ENCODE results near the gene MRPL36. TPM values are rescaled to one million over a fixed set of nuclear protein-coding genes. Genes with fewer than 3 reads are reported as not detected.

The MRPL36 gene
- total RNA-seq, 1 donor from 2014 or later, result 57.4 TPM

GRCh38 chr5:1760231-1760630 lies 39.4 kb downstream of the MRPL36 start:
- intact Hi-C loops (cut with micrococcal nuclease), result no loop called here
- no peak for DNase-seq
- Histone ChIP-seq H3K27me3 (ENCODE audit: low read depth) (peaks cover 50% of the 10 kb centered on the region), H3K4me3 (no peak overlapping the region), H3K9me3 (replicated peaks) (peaks cover 7% of the 10 kb centered on the region), H3K36me3 (no peaks in the 10 kb centered on the region), H3K27ac (replicated peaks) (no peak overlapping the region), H3K4me1 (no peaks in the 10 kb centered on the region)
- no peak for TF ChIP-seq CTCF (IDR thresholded peaks at IDR 0.05; ENCODE audit: borderline replicate concordance)

GRCh38 chr5:1759378-1759970 lies 40.2 kb downstream of the MRPL36 start:
- Histone ChIP-seq H3K4me3 (no peak overlapping the region), H3K9me3 (replicated peaks) (peaks cover 7% of the 10 kb centered on the region), H3K27me3 (ENCODE audit: low read depth) (peaks cover 48% of the 10 kb centered on the region), H3K27ac (replicated peaks) (no peak overlapping the region), H3K36me3 (no peaks in the 10 kb centered on the region), H3K4me1 (no peaks in the 10 kb centered on the region)
- intact Hi-C loops (cut with micrococcal nuclease), result no loop called here
- DNase-seq, result no peak
- TF ChIP-seq CTCF (IDR thresholded peaks at IDR 0.05; ENCODE audit: borderline replicate concordance), result no peak

GRCh38 chr5:1758574-1758973 lies 41.1 kb downstream of the MRPL36 start:
- Histone ChIP-seq H3K27me3 (ENCODE audit: low read depth) (peaks cover 48% of the 10 kb centered on the region), H3K4me1 (no peaks in the 10 kb centered on the region), H3K4me3 (no peak overlapping the region), H3K36me3 (no peaks in the 10 kb centered on the region), H3K27ac (replicated peaks) (no peak overlapping the region), H3K9me3 (replicated peaks) (peaks cover 7% of the 10 kb centered on the region)
- intact Hi-C loops (cut with micrococcal nuclease), result no loop called here
- DNase-seq, result no peak
- TF ChIP-seq CTCF (IDR thresholded peaks at IDR 0.05; ENCODE audit: borderline replicate concordance), result no peak

- intact Hi-C loops (cut with micrococcal nuclease), result no loop called here
- no peak for TF ChIP-seq CTCF (IDR thresholded peaks at IDR 0.05; ENCODE audit: borderline replicate concordance)
- no peaks in the 10 kb centered on the region for H3K4me1 ChIP-seq
- DNase-seq, result no peak
- peaks cover 43% of the 10 kb centered on the region for H3K27me3 ChIP-seq (ENCODE audit: low read depth)
- H3K9me3 ChIP-seq (replicated peaks), result peaks cover 7% of the 10 kb centered on the region
- no peaks in the 10 kb centered on the region for H3K36me3 ChIP-seq
- H3K27ac ChIP-seq (replicated peaks), result no peak overlapping the region
- no peak overlapping the region for H3K4me3 ChIP-seq
These were observed 42.1 kb downstream of the MRPL36 start for GRCh38 chr5:1757511-1757910.

- no peaks in the 10 kb centered on the region for H3K36me3 ChIP-seq
- DNase-seq, result no peak
- no peak for TF ChIP-seq CTCF (IDR thresholded peaks at IDR 0.05; ENCODE audit: borderline replicate concordance)
- no peak overlapping the region for H3K4me3 ChIP-seq
- intact Hi-C loops (cut with micrococcal nuclease), result no loop called here
- peaks cover 45% of the 10 kb centered on the region for H3K27me3 ChIP-seq (ENCODE audit: low read depth)
- no peaks in the 10 kb centered on the region for H3K4me1 ChIP-seq
- H3K9me3 ChIP-seq (replicated peaks), result peaks cover 7% of the 10 kb centered on the region
- no peak overlapping the region for H3K27ac ChIP-seq (replicated peaks)
These were observed 43.2 kb downstream of the MRPL36 start for GRCh38 chr5:1756481-1756880.

Data from left ventricle myocardium inferior (tissue), 1 donor.